Stimulated activated CD8-positive, alpha-beta memory T cell treated with anti-CD3 and anti-CD28 coated beads, Interleukin-7, amount 100 ng/mL, for 1 hour (primary cell): Measurements from ENCODE around the gene FLT3LG.

Experiments used
- DNase-seq, 2 donors: peaks; one replicate each; pipeline ENCODE4 v3.0.0-alpha.2; 2020; ENCODE audit warnings: low read depth in 2 of 2

Gene FLT3LG

DNA sequence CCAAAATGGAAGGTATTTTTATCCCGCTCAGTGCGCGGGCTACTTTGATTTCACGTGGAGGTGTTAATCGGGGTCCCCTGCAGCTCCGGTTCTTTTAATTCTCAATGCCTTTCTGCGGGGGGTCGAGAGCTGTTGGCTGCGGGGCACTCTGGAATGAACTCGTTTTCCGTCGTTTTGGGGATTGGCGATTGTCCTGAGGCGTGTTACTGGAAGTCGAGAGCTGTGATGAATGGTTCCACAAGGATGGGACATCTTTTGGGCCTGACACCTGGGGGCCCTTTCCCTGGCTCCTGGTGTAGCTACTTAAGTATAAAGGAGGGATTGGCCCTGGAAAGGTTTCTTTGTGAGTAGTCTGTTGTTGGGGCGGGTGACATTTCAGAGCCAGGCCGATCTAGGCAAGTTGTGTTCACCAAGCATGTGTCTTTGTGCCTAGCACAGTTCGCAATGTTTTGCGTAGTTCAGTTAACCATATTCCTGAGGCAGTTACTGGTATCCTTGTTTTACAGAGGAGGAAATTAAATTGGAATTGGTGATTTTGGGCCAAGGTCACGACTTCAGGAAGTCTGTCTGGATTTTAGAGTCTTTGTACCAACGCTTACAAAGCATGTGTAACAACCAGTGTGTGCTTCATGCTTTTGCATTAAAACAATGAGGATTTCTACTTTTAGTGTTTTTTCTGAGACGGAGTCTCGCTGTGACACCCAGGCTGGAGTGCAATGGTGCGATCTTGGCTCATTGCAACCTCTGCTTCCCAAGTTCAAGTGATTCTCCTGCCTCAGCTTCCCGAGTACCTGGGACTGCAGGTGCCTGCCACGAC is 14.2 kb downstream of the FLT3LG start:
- no peak for DNase-seq

DNA sequence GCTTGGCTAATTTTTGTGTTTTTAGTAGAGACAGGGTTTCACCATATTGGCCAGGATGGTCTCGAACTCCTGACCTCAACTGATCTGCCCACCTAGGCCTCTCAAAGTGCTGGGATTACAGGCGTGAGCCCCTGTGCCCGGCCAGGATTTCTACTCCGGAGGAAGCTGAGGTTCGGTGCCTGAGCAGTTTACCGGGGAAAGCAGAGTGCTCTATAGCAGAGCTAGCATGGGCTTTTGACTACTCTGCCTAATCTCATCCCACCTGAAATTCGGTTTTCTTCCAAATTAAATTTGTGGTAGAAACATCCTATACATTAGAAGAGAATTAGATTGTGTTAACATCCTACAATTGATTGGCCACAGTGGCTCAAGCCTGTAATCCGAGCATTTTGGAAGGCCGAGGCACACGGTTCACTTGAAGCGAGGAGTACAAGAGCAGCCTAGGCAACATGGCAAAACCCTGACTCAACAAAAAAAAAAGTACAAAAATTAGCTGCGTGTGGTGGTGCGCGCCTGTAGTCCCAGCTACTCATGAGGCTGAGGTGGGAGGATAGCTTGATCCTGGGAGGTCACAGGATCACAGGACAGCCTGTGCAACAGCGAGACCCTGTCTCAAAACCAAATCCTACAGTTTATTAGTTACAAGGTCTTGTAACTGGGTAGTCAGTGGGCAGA is 15.0 kb downstream of the FLT3LG start:
- DNase-seq: no peak

DNA sequence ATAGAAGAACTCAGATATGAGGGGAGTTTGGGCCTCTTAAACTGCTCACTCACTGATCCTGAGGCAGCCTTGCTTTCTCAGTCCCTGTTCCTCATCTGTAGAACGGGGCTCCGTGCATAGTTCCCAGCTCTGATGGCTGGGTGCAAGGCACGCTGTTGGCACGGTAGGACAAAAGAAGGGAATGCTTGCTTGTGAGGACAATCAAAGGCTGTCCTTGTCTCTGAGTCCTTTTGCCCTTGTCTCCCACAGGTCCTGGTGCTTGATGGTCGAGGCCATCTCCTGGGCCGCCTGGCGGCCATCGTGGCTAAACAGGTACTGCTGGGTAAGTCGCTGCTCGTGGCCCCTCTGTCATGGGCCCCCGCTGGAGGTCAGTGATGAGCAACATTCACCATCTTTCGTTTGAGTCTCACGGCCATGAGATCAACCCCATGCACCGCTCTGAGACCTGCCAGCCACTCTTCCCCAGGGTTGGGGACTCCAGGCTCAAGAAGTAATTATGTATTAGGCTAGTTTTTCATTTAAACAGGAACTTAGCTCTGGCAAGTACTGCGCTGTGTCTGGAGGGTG is 15.7 kb downstream of the FLT3LG start:
- DNase-seq: no peak

DNA sequence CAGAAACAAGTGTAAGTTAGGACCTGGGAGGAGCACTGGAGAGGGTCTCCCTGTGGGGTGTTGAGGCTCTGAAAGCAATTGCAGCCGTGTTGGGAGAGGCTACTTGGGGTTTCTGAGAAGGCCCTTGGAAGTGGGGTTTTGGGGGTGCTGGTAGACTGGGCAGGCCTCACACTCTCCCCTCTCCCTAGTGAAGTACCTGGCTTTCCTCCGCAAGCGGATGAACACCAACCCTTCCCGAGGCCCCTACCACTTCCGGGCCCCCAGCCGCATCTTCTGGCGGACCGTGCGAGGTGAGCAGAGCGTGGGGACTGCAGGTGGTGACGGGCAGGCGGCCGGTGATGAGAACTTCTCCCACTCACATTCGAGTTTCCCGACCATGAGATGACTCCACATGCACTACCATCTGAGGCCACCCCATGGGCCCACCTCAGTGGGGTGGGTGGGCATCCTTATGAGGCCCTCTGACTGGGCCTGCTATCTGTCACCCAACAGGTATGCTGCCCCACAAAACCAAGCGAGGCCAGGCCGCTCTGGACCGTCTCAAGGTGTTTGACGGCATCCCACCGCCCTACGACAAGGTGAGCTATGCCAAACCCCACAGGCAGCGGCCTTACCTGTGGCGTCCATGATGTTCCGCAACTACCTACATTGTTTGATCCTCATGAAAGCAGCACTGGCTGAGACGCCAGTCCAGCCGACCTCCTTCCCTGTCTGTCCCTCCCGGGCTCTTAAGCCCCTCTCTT is 16.4 kb downstream of the FLT3LG start:
- DNase-seq: no peak

DNA sequence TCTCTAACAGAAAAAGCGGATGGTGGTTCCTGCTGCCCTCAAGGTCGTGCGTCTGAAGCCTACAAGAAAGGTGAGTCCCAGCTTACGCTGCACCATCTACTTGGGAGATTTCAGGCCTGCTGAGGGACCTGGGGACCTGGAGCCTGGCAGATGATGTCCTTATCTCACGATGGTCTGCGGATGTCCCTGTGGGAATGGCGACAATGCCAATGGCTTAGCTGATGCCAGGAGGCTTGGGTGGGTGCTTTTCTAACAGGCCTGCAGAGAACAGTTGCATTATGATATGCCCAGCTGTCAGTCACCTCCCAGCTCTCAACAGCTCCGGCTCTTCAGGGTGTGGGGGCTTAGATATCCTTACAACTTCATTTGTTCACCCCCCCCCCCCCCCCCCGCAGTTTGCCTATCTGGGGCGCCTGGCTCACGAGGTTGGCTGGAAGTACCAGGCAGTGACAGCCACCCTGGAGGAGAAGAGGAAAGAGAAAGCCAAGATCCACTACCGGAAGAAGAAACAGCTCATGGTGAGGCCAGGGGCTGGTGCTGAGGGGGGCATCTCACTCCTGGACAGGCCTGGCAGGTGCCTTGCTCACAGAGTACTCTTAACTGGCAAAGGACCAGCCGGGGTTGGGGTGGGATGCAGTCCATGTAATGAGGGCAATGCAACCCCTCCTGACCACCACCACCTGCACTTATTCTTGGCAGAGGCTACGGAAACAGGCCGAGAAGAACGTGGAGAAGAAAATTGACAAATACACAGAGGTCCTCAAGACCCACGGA is 17.2 kb downstream of the FLT3LG start:
- DNase-seq: no peak

DNA sequence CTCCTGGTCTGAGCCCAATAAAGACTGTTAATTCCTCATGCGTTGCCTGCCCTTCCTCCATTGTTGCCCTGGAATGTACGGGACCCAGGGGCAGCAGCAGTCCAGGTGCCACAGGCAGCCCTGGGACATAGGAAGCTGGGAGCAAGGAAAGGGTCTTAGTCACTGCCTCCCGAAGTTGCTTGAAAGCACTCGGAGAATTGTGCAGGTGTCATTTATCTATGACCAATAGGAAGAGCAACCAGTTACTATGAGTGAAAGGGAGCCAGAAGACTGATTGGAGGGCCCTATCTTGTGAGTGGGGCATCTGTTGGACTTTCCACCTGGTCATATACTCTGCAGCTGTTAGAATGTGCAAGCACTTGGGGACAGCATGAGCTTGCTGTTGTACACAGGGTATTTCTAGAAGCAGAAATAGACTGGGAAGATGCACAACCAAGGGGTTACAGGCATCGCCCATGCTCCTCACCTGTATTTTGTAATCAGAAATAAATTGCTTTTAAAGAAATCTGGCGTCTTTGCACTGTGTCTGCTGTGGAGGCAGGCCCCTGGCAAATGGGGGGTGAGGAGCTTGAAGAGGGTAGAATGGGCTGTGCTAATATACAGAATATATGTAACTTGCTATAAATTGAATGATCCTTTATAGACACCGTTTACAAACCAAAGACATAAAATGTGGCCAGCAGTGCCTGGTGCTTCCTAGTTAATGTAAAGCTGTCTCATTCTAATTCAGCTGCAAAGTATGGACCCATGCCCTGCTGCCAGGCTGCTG is 18.0 kb downstream of the FLT3LG start:
- DNase-seq: no peak

DNA sequence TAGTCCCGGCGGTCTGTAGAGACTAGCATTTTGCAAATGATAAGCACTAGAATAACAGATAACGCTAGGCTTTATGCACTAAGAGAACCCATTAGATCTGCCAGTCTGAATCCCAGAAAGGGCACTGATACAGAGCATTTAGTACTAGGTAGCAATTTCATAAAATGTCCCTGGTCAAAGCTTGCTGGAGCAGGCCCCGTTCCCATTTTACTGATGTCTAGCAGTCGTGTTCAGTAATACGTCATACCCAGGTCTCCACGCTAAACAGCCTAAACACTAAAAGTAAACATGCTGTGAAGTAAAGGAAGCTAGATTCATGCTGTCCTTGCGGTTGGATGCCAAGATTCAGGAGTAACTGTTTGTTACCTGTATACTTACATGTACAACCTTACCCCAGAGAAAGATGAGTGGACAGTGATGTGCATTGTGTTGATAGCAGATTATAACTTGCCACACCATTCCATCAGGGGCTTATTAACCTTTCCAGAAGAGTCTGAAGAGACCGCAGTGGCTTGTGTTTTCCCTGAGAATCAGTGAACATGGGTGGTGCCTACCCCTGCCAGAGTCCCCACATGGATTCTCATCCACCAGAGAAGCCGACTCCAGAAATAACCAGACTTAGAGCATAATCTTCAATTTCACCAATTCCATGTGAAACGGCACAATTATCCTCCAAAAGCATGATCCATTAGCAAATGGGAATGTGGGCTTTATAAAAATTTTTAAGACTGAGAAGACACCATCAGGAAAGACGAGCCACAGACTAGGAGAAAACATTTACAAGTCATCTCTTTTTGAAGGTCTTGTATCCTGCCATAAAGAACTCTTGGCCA is 18.8 kb downstream of the FLT3LG start:
- no peak for DNase-seq

DNA sequence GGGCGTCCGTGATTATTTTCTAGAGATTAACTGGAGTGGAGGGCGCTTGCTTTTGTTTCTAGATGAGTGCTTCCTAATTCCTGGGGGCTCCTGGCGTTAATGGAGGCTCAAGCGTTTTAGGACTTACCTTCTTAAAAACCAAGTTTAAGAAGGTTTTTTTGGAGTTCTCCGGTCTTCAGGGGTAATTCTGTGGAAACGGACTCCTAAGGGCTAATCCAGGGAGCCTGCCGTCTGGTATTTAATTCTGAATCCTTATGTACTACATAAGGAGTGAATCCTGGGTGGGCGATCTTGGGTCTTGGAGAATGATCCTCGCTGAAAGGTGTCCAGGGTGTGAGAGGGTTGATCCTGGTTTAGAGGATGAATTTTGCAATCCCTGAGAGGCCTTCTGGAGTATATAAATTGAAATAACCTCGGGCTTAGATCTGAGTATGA is 22.6 kb downstream of the FLT3LG start:
- DNase-seq: no peak

DNA sequence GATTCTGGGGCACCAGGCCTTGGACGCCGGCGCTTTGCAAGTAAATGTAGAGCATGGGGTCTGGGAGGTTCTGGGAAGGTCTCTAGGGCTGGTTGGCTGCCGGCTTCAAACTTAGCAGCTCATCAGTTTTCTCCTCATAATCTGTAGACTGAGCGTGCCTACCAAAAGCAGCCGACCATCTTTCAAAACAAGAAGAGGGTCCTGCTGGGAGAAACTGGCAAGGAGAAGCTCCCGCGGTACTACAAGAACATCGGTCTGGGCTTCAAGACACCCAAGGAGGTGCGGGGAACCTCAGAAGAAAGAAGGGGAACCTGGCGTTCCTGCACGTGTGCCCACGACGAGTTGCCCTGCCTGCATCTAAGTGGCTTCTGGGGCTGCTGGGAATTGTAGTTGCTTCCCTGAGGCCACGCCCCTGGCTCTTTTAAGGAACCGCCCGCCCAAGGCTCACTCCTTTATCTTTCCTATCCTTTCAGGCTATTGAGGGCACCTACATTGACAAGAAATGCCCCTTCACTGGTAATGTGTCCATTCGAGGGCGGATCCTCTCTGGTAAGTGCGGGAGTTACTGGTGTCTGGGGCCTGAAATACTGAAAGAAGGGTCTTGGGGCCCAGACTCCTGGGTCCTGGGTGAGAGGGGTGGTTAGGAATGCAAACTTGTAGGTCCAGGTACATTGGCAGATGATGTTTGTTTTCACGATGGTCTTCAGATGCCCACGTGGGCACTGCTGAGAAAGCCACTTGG is 23.2 kb downstream of the FLT3LG start:
- DNase-seq: no peak

DNA sequence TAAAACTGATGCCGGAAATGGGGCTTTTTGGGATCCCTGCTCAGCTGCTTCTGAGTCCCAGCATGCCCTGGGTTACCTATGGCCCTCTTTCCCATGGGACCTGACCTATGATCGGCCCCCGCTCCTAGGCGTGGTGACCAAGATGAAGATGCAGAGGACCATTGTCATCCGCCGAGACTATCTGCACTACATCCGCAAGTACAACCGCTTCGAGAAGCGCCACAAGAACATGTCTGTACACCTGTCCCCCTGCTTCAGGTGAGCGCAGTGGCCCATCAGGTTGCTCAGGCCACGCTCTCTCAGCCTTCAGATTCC is 23.7 kb downstream of the FLT3LG start:
- DNase-seq: no peak

DNA sequence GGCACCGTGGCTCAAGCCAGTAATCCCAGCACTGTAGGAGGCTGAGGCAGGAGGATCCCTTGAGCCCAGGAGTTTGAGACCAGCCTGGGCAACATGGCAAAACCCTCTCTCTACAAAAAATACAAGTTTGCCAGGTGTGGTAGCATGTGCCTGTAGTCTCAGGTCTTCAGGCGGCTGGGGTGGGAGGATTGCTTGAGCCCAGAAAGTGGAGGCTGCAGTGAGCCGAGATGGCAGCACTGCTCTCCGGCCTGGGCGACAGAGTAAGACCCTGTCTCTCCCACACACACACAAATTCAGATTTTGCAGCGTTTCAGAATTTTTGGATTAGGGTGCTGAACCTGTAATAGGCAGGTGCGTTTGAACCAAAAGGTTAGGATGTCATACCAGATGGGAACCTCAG is 24.5 kb downstream of the FLT3LG start:
- no peak for DNase-seq

DNA sequence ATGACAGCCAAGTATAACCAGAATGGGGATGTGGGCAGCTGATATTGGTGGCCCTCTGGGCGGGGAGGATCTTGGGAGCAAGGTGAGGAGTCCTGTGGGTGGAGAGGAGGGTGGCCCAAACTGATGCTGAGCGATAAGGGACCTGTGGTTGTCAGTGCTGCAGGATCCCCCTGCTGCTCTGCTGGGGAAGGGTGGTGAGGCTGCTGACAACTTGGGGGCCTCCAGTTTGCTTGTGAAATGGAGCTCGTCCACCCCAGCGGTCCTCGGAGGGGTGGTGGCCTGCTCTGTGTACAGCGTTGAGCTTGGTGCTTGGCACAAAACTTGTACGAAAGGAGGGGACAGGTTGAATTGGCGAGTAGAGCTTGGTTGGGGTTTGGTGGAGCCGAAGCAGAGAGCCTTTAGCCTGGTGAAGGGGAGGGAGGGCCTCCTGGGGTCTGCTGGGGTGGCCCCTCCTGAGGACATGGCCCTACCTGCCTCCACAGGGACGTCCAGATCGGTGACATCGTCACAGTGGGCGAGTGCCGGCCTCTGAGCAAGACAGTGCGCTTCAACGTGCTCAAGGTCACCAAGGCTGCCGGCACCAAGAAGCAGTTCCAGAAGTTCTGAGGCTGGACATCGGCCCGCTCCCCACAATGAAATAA is 25.1 kb downstream of the FLT3LG start:
- no peak for DNase-seq

DNA sequence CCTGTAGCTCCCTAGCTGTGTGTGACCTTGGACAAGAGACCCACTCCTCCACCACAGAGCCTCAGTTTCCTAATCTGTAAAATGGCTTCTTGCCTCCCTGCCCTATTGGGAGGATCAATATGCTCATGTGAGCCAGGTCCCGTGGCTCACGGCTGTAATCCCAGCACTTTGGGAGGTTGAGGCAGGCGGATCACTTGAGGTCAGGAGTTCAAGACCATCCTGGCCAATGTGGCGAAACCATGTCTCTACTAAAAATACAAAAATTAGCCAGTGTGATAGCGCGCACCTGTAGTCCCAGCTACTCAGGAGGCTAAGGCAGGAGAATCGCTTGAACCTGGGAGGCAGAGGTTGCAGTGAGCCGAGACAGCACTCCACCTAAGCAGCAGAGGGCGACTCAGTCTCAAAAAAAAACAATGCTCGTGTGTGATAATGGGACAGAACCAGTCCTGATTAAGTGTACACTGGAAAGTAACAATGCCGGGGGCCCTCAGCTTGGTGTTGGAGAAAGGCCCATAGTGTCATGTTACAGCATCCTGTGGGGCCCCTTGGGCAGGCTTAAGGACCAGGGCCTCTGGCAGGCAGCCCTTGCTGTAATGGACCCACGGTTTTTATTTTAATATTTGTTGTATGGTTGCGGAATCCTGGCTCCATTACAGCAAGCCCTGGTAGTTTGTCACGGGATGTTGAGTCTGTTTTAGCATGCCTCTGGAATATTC is 29.0 kb downstream of the FLT3LG start:
- no peak for DNase-seq

DNA sequence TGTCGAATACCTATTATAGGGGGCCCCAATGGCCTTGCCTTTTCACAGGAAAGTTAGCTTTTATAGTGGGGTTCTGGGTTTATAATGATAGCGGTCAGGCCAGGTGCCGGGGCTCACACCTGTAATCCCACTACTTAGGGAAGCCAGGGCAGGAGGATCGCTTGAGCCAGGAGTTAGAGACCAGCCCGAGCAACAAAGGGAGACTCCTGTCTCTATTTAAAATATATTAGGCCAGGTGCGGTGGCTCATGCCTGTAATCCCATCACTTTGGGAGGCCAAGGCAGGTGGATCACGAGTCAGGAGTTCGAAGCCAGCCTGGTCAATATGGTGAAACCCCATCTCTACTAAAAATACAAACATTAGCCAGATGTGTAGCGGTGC is 29.6 kb downstream of the FLT3LG start:
- no peak for DNase-seq

DNA sequence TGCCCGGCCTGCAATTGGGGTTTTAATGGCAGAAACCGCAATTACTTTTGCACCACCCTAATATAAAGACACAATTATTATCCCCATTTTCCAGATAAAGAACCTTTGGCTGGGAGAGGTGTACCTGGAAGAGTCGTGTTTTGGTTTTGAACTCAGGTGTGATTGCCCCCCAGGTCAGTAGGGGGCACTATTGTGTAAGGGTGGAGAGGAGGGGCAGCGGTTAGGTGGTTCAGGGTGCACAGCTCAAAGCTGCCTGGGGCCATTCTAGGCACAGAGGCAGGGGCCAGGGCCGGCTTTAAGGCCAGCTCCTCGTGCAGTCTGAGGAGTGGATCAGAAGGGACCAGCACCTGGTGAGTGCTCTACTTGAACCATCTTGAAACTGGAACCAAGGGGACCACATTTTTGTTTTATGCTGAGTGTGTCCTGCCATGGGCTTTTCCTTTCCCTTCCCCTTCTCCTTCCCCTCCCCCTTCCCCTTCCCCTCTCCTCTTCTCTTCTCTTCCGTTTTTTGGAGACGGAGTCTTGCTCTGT is 32.6 kb downstream of the FLT3LG start:
- DNase-seq: peak; percentile 52 to 64

DNA sequence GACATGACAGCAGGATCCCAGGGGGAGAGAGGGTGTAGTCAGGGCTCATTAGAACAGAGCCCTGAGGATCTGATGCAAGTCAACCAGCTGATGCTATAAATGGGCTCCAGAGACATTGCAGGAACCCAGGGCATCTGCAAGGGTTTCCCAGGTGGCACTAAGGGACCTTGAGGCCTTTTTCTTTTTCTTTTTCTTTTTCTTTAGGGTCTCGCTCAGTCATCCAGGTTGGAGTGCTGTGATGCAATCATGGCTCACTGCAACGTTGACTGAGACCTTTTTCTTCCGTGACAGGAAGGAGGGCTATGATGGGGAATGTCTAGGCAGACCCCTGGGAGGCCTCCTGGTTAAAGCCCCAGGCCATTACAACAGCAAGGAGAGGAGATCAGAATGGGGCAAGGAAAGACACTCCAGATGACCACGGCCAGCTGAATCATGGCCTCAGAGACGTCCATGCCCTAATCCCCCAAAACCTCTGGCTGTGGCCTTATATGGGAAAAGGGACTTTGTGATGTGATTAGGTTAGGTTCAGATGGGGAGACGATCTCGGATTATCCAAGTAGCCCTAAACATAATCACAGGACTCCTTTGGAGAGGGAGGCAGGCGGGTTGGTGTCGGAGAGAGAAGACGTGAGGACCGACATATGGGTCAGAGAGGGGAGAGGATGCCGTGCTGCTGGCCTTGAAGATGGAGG is 33.9 kb downstream of the FLT3LG start:
- no peak for DNase-seq

DNA sequence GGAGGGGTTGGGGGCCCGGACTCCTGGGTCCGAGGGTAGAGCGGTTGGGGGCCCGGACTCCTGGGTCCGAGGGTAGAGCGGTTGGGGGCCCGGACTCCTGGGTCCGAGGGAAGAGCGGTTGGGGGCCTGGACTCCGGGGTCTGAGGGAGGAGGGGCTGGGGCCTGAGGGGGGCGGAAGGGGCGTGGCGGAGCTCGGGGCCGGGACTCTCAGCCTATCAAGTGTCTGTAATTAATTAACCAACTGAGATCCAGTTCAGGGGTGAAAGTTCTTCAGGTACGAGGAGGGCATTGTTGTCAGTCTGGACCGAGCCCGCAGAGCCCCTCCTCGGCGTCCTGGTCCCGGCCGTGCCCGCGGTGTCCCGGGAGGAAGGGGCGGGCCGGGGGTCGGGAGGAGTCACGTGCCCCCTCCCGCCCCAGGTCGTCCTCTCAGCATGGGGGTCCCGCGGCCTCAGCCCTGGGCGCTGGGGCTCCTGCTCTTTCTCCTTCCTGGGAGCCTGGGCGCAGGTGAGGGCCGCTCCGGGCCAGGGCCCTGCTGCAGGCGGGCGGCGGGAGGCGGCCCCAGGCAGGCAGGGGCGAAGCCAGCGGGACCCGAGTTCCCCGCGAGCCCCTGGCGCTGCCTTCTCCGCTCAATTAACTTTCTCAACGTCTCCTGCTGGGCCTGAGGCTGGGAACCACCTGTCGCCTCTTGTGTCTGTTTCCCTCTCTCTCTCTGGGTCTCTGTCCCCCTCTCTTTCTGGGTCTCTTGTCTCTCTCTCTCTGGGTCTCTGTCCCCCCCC is 39.1 kb downstream of the FLT3LG start:
- no peak for DNase-seq
